Measurements from ENCODE around the gene RNF224. TPM values are rescaled to one million over a fixed set of nuclear protein-coding genes. Genes with fewer than 3 reads are reported as not detected.

Gene RNF224
- polyA plus RNA-seq, 1 donor from 2014 or later = not detected

- Histone ChIP-seq H3K27ac (ENCODE audit: low read length) (peak within 1 kb of the TSS; percentile 49), H3K9ac (ENCODE audit: low read length) (peak within 1 kb of the TSS; percentile 70), H2AFZ (ENCODE audit: low read depth, low read length) (peak within 1 kb of the TSS; percentile 51)
Observed at GRCh38 chr9:137200311-137201204, 26.7 kb upstream of the RNF224 start, which contains the start of gene TPRN. TPRN (minus strand) TSS chr9:137200741; CDS start chr9:137200711, 30 bp downstream.

More at GRCh38 chr9:137200311-137201204, 26.7 kb upstream of the RNF224 start, which contains the start of gene TPRN:
- H3K4me3 ChIP-seq (ENCODE audit: low read length) = peak within 1 kb of the TSS; percentile 86
- no peaks in the 10 kb centered on the region for H3K27me3 ChIP-seq (ENCODE audit: insufficient read depth, low read depth, low read length)
- TF ChIP-seq EP300 (conservative IDR thresholded peaks at IDR 0.05; ENCODE audit: poor library complexity, severe bottlenecking) (peak; percentile 26), TAF1 (IDR thresholded peaks at IDR 0.05; ENCODE audit: low read depth) (no peak), RAD21 (conservative IDR thresholded peaks at IDR 0.05) (no peak), MXI1 (conservative IDR thresholded peaks at IDR 0.05; ENCODE audit: poor library complexity, severe bottlenecking) (peak; percentile 76), POLR2AphosphoS5 (IDR thresholded peaks at IDR 0.05) (peak; percentile 26), SMC3 (conservative IDR thresholded peaks at IDR 0.05; ENCODE audit: poor library complexity) (peak; percentile 9), REST (IDR thresholded peaks at IDR 0.05; ENCODE audit: borderline replicate concordance) (no peak), CTCF (IDR thresholded peaks at IDR 0.05; ENCODE audit: poor library complexity, severe bottlenecking) (no peak)
- H3K36me3 ChIP-seq (ENCODE audit: insufficient read depth, low read length) = no peaks in the 10 kb centered on the region
- no peaks in the 10 kb centered on the region for H3F3A ChIP-seq (ENCODE audit: insufficient read depth, low read length, poor library complexity, severe bottlenecking)
- H3K9me2 ChIP-seq (ENCODE audit: insufficient read depth, low read length) = no peaks in the 10 kb centered on the region
- H3K79me2 ChIP-seq (replicated peaks; ENCODE audit: insufficient read depth, low read length) = peaks cover 19% of the 10 kb centered on the region
- no peaks in the 10 kb centered on the region for H4K20me1 ChIP-seq (ENCODE audit: insufficient read depth)
- peak within 1 kb of the TSS; percentile 96 for H3K4me2 ChIP-seq (ENCODE audit: low read length)
- H3K9me3 ChIP-seq (ENCODE audit: low read length) = no peaks in the 10 kb centered on the region
